ENCODE results near the gene PPP1R12B. TPM values are rescaled to one million over a fixed set of nuclear protein-coding genes. Genes with fewer than 3 reads are reported as not detected.
A peak's percentile ranks its signal among the peaks of the same experiment; 100 is the strongest.
"Not testable (repeated sequence)": the region's sequence is repeated elsewhere in the genome, so short reads cannot be mapped to it uniquely, and the experiment has no call there.

Gene PPP1R12B
- total RNA-seq, 1 donor from 2014 or later = 404 TPM

DNA sequence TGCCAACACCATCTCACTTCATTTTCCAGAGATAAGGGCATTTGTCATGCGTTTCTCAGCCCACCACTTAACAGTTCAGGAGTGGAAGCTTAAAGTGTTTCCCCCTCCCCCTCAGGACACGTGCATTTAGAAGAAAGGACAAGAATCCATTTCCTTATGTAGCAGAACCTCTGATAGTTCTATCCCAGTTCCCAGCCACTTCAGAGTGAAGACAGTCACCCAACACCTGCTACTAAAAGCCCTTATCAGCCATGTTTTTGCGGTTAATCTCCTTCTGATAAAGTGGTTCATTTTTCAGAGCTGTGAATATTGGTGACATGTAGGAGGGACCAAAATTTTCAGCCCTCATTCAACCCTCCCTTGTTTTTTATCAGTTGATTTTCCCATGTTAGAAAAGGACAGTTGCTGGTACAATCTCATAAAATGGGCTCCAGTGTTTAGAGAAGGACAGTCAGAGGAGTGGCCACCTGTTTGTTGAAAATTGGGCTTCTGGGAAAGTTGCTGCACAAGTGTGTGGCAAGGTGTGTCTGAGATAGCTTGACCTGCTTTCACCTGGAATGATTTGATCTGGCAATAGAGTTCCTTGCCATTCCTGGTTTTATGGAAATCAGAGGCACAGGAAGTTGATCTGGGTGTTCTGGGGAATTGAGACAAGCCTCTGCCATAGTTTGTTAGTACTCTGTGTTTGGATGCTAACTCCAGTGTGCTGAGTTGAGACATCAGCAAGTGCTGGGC lies 114.0 kb downstream of the PPP1R12B start:
- Histone ChIP-seq H3K27me3 (no peaks in the 10 kb centered on the region), H3K4me3 (no peak overlapping the region), H3K27ac (no peak overlapping the region), H3K36me3 (no peaks in the 10 kb centered on the region), H3K4me1 (peaks cover 0 to 8% of the 10 kb centered on the region in 2 donors), H3K9me3 (no peaks in the 10 kb centered on the region)
- intact Hi-C loops (cut with DNase I) = loop anchor here (5.0 kb wide), 1 partner anchor 165 kb away; no protein-coding TSS in a partner anchor
- no peak for DNase-seq (ENCODE audit: low spot score in 2 of 2)
- TF ChIP-seq, protein P1, sequence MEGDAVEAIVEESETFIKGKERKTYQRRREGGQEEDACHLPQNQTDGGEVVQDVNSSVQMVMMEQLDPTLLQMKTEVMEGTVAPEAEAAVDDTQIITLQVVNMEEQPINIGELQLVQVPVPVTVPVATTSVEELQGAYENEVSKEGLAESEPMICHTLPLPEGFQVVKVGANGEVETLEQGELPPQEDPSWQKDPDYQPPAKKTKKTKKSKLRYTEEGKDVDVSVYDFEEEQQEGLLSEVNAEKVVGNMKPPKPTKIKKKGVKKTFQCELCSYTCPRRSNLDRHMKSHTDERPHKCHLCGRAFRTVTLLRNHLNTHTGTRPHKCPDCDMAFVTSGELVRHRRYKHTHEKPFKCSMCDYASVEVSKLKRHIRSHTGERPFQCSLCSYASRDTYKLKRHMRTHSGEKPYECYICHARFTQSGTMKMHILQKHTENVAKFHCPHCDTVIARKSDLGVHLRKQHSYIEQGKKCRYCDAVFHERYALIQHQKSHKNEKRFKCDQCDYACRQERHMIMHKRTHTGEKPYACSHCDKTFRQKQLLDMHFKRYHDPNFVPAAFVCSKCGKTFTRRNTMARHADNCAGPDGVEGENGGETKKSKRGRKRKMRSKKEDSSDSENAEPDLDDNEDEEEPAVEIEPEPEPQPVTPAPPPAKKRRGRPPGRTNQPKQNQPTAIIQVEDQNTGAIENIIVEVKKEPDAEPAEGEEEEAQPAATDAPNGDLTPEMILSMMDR (IDR thresholded peaks at IDR 0.05) = no peak

DNA sequence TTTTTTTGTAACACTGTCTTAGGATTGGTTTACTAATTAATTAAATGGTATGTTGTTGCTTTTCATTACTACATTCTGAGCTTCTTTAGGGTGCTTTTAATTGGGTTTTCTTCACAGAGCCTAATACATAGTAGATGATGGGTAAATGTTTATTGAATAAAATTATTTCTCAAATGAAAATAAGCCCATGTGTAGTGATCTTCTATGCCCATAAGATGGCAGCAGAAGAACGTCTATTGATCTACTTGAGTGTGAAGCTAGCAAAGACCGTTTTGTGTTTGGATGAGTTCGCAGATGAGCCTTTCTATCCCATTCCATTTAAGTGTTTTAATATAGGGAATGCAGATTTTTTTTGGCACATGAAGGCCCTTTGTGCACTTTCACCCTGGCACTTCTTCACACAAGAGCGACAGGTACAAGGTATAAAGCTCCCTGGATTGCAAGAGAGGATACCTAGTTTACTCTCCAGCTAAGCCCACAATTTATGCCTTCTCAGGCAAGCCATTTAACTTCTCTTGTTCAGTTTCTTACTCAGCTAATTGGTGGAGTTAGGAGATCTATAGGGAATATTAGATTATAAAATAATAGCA lies 115.7 kb downstream of the PPP1R12B start:
- H3K27me3 ChIP-seq; H3K9me3 ChIP-seq; H3K4me3 ChIP-seq; DNase-seq (ENCODE audit: low spot score in 2 of 2); H3K27ac ChIP-seq; H3K36me3 ChIP-seq; H3K4me1 ChIP-seq: not testable (repeated sequence)
- TF ChIP-seq, protein P1 (IDR thresholded peaks at IDR 0.05) = peak; percentile 46 to 62 (median 51)
- intact Hi-C loops (cut with DNase I) = loop anchor here (1.0 to 5.0 kb wide), 2 partner anchors 163 to 255 kb away; no protein-coding TSS in a partner anchor

DNA sequence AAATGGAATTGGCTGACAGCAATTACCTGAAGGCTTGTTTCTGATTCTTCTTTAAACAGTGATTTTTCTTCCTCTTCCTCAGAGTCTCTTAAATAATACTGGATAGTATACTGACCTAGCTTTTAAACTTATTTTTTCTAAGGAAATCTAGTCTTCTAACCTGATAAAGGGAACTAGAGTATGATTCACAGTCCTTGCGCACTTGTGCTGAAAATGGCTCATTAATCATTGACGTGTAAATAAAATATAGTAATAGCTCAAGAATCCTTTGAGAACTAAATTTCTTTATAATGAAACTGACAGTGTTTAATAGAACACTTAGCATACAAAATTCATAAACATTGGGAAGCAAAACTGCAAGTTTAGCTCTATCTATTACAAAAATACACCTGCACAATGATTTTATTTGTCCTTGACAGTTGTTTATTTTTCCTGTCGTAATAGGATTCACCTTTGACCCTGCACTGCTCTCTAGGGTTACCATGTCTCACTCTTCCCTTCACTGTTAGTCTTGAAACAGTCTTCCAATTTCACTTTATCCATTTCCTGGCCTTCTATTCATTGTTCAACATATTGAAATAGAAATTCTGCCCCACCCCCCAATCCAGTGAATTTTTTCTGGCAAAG lies 117.3 kb downstream of the PPP1R12B start:
- H3K9me3 ChIP-seq; H3K4me3 ChIP-seq; H3K4me1 ChIP-seq; intact Hi-C loops (cut with DNase I); H3K27me3 ChIP-seq; DNase-seq (ENCODE audit: low spot score in 2 of 2); H3K36me3 ChIP-seq: not testable (repeated sequence)
- H3K27ac ChIP-seq = peak overlapping the region in 1 of 2 donors; percentile 22

DNA sequence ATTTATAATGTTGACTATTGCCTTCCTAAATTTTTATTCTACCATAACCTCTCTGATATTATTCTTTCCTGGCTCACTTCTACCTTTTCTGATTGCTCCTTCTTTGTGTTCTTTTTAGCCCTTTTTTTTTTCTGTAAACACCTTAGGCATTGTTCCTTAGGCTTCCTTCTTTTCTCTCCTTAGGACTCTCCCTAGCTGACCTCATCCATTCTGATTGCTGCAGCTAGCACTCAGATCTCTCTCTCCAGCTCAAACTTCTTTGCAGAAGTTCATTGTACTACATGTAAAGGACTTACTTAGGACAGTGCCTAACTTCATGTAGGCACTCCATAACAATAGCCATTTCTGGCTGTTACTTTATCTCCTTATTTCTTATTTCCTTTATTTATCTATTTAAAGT lies 117.8 kb downstream of the PPP1R12B start:
- H3K4me3 ChIP-seq; intact Hi-C loops (cut with DNase I); H3K4me1 ChIP-seq; H3K9me3 ChIP-seq; H3K27me3 ChIP-seq; DNase-seq (ENCODE audit: low spot score in 2 of 2); H3K36me3 ChIP-seq; H3K27ac ChIP-seq: not testable (repeated sequence)

DNA sequence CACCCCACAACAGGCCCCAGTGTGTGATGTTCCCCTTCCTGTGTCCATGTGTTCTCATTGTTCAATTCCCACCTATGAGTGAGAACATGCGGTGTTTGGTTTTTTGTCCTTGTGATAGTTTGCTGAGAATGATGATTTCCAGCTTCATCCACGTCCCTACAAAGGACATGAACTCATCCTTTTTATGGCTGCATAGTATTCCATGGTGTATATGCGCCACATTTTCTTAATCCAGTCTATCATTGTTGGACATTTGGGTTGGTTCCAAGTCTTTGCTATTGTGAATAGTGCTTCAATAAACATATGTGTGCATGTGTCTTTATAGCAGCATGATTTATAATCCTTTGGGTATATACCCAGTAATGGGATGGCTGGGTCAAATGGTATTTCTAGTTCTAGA lies 118.9 kb downstream of the PPP1R12B start:
- H3K4me3 ChIP-seq; H3K36me3 ChIP-seq; H3K27me3 ChIP-seq; H3K27ac ChIP-seq; H3K9me3 ChIP-seq; H3K4me1 ChIP-seq; DNase-seq (ENCODE audit: low spot score in 2 of 2); intact Hi-C loops (cut with DNase I): not testable (repeated sequence)

DNA sequence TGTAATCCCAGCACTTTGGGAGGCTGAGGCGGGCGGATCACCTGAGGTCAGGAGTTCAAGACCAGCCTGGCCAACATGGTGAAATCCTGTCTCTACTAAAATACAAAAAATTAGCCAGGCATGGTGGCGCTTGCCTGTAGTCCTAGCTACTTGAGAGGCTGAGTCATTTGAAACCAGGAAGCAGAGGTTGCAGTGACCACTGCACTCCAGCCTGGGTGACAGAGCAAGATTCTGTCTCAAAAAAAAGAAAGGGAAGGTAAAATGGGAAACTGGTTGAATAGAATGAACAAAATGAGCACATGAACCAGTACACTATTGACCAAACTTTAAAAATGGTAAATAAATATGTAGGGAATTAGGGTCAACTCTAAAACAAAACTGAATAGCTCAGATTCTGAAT lies 120.2 kb downstream of the PPP1R12B start:
- intact Hi-C loops (cut with DNase I); H3K27me3 ChIP-seq: not testable (repeated sequence)

DNA sequence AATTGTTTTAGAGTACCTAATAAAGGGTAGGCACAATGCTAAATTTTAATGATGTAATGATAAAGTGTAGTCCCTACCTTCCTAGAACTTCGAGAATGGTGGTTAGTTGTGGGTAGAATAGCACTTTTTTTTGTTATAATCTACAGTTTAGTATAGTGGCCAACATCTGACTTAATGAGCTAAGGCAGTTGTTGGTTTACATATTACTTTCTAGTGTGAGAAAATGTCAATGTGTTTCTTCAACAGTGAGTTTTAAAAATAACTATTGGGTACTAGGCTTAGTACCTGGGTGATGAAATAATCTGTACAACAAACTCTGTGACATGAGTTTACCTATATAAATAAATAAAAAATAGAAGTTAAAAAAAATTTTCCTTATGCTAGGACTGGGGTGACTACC lies 120.6 kb downstream of the PPP1R12B start:
- H3K36me3 ChIP-seq; intact Hi-C loops (cut with DNase I); H3K4me1 ChIP-seq; H3K4me3 ChIP-seq; DNase-seq (ENCODE audit: low spot score in 2 of 2); H3K27me3 ChIP-seq; H3K27ac ChIP-seq; H3K9me3 ChIP-seq: not testable (repeated sequence)

More for the DNA sequence above, 120.2 kb downstream of the PPP1R12B start:
- not testable (repeated sequence) for H3K4me3 ChIP-seq; H3K9me3 ChIP-seq; H3K4me1 ChIP-seq; DNase-seq (ENCODE audit: low spot score in 2 of 2); H3K36me3 ChIP-seq; H3K27ac ChIP-seq

DNA sequence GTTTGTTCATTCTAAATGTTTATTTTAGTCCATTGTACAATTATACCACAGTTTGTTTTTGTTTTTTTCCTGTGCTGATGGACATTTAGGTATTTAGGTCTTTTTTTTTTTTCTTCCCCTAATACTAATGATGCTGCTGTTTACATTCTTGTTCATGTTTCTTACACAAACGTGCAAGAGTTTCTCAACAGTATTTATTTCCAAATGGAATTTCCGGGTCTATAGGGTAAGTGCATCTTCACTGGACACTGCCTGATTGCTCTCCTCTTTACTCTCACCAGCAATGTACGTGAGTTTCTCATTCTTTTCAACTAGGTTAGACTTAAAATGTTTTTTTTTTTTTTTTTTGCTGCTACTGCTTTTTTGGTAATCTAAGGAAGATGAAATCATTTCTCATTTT lies 122.7 kb downstream of the PPP1R12B start:
- intact Hi-C loops (cut with DNase I) = no loop called here
- H3K36me3 ChIP-seq = no peaks in the 10 kb centered on the region

DNA sequence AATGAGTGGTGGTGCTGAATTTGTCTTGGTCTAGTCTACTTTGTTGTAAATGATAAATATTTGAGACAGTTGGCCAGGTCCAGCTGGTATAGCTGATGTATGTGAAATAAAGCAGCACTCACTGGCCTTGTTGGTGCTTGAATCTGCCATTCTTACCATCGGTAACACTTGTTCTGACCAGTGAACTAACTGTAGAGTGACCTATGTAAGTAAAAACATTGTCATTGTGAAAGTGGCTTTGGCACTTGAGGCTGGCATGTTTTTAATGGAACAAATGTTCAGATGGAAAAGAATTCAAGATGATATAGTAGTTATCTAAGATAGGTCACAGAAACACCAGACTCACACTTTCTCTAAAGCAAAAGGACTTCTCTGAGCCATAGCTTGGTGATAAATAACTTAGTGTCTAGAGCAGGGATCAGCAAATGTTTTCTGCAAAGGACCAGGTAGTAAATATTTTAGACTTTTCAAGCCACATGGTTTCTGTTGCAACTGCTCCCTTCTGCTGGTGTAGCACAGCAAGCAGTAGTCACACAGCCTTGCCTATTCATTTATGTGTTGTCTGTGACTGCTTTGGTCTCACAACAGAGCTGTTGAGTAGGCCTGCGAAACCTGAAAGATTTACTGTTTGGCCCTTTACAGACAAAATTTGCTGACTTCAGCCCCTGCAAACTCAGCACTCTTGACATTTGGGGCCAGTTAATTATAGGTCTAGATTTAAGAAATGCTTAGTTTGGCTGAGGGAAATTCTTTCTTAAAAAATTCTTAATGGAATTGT lies 124.0 kb downstream of the PPP1R12B start:
- H3K27ac ChIP-seq; intact Hi-C loops (cut with DNase I); H3K4me1 ChIP-seq; H3K9me3 ChIP-seq; H3K27me3 ChIP-seq; H3K36me3 ChIP-seq; H3K4me3 ChIP-seq; DNase-seq (ENCODE audit: low spot score in 2 of 2): not testable (repeated sequence)

More for the DNA sequence above, 122.7 kb downstream of the PPP1R12B start:
- TF ChIP-seq, protein P1 (IDR thresholded peaks at IDR 0.05) = no peak
- H3K27me3 ChIP-seq = no peaks in the 10 kb centered on the region
- H3K4me1 ChIP-seq = no peaks in the 10 kb centered on the region
- H3K4me3 ChIP-seq = no peak overlapping the region
- H3K27ac ChIP-seq = no peak overlapping the region
- H3K9me3 ChIP-seq = no peaks in the 10 kb centered on the region
- DNase-seq (ENCODE audit: low spot score in 2 of 2) = no peak

DNA sequence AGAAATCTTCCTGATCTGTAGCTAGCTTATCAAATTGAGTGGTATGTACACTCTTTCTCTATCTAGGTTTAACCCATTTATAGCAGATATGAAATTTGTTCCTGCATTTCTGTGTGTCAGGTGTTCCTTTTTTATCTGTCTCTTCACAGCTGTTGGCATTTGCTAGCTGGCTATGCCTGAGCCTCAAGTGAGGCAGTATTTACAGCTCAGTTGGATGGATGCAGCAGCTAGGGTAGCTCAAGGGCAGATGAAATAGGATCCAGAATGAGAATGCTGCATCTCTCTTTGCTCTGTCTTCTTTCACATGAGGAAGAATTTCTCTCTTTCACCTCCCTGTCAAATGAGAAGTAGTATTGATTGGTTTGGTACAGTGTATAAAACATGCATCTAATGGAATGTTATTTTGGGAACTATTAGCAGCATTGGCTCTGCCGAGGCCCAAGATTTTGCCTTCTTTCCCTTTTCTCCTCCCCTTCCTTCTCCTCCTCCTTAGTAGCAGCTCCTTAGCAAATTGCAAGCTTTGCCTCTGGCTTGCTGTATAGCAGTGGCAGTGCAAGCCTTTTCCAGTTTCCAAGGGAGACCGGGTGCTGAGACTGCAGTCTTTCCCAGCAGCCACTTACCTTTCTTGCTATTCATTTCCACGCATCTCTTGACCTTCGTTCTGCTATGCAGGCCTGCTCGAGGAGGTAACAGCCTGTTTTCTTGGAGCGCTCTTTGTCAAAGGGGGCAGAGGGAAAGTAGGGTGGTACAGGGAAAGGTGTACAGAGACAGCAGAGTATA lies 125.0 kb downstream of the PPP1R12B start:
- H3K27me3 ChIP-seq; H3K9me3 ChIP-seq; intact Hi-C loops (cut with DNase I); H3K4me3 ChIP-seq; H3K27ac ChIP-seq; H3K4me1 ChIP-seq; H3K36me3 ChIP-seq; DNase-seq (ENCODE audit: low spot score in 2 of 2): not testable (repeated sequence)
